GM21786 (cell line): ENCODE results near the gene PTCHD1.

Source experiments
- ATAC-seq: cut with Tn5 transposase; IDR thresholded peaks from one replicate; pipeline ENCODE4 v1.9.1; 2021; ENCODE audit not compliant: unreplicated experiment

PTCHD1 gene

GRCh38 chrX:23334848-23335599 lies at the start of gene PTCHD1:
TSS of gene PTCHD1 (plus strand) at chrX:23334849. CDS start at chrX:23334876, 27 bp downstream.
- no peak for ATAC-seq

- ATAC-seq = no peak
These were observed 47.9 kb upstream of the PTCHD1 start for GRCh38 chrX:23286731-23287130.

GRCh38 chrX:23287191-23287725 lies 47.4 kb upstream of the PTCHD1 start:
- no peak for ATAC-seq

- no peak for ATAC-seq
These were observed 42.2 kb upstream of the PTCHD1 start for GRCh38 chrX:23292354-23292987.

GRCh38 chrX:23292988-23293651 lies 41.5 kb upstream of the PTCHD1 start:
- no peak for ATAC-seq

GRCh38 chrX:23304881-23305280 lies 29.8 kb upstream of the PTCHD1 start:
- ATAC-seq = no peak

GRCh38 chrX:23311731-23312130 lies 22.9 kb upstream of the PTCHD1 start:
- ATAC-seq = no peak

- no peak for ATAC-seq
These were observed 22.5 kb upstream of the PTCHD1 start for GRCh38 chrX:23312136-23312535.

GRCh38 chrX:23317799-23318724 lies 16.6 kb upstream of the PTCHD1 start:
- peak; percentile 82 for ATAC-seq

- no peak for ATAC-seq
These were observed 7.5 kb upstream of the PTCHD1 start for GRCh38 chrX:23327104-23327503.

GRCh38 chrX:23331701-23332100 lies 2.9 kb upstream of the PTCHD1 start:
- no peak for ATAC-seq

- no peak for ATAC-seq
These were observed 2.4 kb upstream of the PTCHD1 start for GRCh38 chrX:23332101-23332887.

- no peak for ATAC-seq
These were observed 1.5 kb upstream of the PTCHD1 start for GRCh38 chrX:23332888-23333821.

- ATAC-seq = no peak
These were observed 668 bp upstream of the PTCHD1 start for GRCh38 chrX:23333842-23334520.

- ATAC-seq = no peak
These were observed 165 bp upstream of the PTCHD1 start for GRCh38 chrX:23334521-23334847.

GRCh38 chrX:23338334-23338733 lies 3.7 kb downstream of the PTCHD1 start:
- no peak for ATAC-seq

GRCh38 chrX:23341452-23341851 lies 6.8 kb downstream of the PTCHD1 start:
- no peak for ATAC-seq

- no peak for ATAC-seq
These were observed 9.7 kb downstream of the PTCHD1 start for GRCh38 chrX:23344238-23344903.
